Activated CD8-positive, alpha-beta memory T cell treated with anti-CD3 and anti-CD28 coated beads for 24 hours (primary cell): ENCODE measurements around the gene SLC6A19.

Experiments used
- DNase-seq: peaks from one replicate; pipeline ENCODE4 v3.0.0-alpha.2; 2020

The SLC6A19 gene

DNA sequence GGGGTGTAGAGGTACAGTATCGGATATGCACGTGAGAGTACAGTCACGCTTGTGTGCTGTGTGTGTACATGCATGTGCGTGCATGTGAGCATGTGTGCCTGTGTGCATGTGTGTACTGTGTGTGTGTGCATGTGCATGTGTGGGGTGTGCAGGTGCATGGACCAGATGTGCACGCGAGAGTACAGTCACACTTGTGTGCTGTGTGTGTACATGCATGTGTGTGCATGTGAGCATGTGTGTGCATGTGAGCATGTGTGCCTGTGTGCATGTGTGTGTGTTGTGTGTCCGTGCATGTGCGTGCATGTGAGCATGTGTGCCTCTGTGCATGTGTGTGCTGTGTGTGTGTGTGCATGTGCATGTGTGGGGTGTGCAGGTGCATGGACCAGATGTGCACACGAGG lies 10.3 kb downstream of the SLC6A19 start:
- no peak for DNase-seq

- no peak for DNase-seq
Measured at GRCh38 chr5:1212271-1212670, 10.9 kb downstream of the SLC6A19 start.

DNA sequence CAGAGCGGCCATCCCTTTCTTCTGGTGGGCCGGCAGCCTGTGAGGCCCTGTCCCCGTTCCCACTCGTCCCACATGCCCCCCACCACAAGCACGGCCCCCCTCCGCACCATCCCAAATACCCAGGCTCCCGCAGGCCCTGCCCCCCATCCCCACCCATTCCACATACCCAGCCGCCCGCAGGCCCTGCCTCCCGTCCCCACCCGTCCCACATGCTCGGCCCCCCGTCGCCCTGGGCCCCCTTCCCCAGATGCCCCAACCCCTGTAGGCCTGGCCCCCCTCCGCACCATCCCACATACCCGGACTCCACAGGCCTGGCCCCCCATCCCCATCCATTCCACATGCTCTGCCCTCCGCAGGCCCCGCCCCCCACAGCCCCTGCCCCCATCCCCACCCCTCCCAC lies 11.5 kb downstream of the SLC6A19 start:
- DNase-seq = no peak

GRCh38 chr5:1213508-1214162 lies 12.2 kb downstream of the SLC6A19 start:
- DNase-seq = no peak

DNA sequence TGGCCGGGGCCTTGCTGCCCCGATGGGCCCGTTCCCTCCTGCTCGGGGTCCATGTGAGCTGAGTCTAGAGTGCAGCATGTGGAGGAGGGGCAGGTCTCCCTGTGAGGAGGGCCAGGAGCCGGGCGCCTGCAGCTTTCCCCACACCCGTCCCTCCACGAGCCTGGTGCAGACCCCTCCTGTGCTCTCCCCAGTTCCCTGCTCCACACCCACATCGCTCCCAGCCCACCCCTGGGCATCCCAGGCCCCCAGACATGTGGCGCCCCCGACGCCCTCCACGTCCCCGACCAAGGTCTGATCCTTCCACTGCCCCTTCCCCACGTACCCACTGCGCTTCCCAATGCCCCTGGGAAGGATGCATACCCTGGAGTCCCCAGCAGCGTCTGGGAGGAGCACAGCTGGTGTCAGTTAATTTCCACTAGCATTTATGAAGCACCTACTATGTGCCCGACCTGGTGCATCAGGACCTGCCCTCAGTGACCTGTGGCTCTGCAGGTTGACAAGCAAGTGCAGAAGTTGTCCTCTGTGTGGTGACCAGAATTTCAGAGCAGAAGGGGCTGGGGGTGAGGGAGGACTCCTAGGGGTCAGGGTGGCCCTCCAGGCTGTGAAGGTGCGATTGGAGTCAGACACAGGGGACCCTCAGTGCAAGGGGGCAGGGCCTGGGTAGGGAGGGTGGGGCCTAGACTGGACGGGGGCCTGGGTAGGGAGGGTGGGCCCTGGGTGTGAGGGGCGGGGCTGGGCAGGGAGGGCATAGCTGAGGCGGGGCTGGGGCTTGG lies 13.0 kb downstream of the SLC6A19 start:
- no peak for DNase-seq

DNA sequence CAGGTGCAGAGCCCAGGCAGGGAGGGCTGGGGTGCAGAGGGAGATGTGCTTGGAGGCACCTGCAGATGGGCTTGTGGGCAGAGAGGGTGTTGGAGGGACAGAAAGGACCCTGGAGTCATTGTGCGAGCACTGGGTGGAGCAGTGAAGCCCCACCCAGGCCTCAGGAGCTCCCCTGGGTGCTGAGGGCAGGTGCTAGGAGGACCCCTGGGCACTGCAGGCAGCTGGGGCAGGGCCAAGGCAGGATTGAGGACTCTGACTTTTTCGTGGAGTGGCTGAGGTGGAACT lies 13.5 kb downstream of the SLC6A19 start:
- DNase-seq = no peak

DNA sequence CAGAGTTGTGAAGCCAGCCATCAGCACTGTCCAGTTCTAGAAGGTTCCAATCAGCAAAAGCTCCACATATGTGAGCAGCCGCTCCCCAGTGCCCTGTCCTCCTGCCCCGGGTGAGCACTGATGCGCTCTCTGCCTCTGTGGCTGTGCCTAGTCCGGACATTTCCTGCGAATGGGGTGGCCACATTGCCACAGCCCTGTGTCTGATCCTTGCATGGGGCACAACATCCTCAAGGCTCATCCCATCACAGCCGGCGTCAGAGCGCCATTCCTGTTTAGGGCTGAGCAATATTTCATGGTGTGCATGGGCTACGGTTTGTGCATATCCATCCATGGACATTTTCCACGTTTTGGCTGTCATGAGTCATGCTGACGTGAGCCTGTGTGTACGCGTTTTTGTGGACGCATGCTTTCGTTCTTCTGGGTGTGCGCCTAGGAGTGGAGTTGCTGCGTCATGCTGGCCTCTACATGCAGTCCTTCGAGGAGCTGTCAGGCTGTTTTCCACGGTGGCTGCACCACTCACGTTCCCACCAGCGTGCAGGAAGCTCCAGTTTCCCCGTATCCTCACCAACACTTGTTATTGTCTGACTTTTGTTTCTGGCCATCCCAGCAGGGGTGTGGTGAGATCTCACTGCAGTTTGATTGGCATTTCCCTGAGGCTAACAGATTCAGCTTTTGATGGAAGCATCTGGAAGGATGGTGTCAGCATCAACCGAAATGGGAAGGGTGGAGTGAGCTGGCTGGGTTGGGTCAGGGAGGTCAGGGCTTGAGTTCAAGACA lies 14.1 kb downstream of the SLC6A19 start:
- DNase-seq = no peak

DNA sequence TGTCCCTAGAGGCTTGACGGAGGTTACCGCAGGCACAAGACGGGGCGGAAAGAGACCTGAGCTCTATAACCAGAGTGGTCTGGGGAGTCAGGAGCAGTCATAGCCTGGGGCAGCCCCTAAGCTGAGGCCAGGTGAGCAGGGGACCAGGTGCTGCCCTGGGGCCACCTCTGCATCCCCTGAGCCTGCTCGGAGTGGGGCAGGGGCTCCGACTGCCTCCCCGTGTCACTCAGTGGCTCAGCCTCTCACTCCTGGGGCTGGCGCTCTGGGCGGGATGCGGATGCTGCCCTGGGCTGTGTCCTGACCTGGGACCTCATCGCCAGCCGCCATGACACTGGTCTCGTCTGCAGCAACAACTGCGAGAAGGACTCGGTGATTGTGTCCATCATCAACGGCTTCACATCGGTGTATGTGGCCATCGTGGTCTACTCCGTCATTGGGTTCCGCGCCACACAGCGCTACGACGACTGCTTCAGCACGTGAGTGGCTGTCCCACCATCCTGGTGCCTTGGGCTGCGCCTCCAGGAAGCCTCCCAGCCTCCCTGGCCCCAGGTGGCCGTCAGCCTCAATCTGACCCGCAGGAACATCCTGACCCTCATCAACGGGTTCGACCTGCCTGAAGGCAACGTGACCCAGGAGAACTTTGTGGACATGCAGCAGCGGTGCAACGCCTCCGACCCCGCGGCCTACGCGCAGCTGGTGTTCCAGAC lies 15.0 kb downstream of the SLC6A19 start:
- DNase-seq = no peak

DNA sequence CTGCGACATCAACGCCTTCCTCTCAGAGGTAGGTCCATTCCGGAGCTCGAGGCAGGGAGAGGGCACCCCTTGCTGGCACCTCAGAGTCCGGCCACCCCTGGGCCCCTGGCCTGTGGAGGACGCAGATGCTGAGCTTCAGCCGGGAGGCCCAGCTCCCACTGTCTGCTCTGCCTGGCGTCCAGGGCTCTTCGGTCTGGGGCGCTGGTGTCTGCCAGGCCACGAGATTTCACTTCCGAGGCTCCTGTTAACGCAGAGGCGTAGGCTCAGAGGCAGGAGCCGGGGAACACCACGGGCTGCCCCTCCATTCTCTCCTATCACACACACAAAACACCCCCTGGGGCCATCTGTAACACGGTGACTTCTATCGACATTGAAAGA lies 15.5 kb downstream of the SLC6A19 start:
- DNase-seq = no peak

GRCh38 chr5:1217596-1218206 lies 16.3 kb downstream of the SLC6A19 start:
- no peak for DNase-seq

DNA sequence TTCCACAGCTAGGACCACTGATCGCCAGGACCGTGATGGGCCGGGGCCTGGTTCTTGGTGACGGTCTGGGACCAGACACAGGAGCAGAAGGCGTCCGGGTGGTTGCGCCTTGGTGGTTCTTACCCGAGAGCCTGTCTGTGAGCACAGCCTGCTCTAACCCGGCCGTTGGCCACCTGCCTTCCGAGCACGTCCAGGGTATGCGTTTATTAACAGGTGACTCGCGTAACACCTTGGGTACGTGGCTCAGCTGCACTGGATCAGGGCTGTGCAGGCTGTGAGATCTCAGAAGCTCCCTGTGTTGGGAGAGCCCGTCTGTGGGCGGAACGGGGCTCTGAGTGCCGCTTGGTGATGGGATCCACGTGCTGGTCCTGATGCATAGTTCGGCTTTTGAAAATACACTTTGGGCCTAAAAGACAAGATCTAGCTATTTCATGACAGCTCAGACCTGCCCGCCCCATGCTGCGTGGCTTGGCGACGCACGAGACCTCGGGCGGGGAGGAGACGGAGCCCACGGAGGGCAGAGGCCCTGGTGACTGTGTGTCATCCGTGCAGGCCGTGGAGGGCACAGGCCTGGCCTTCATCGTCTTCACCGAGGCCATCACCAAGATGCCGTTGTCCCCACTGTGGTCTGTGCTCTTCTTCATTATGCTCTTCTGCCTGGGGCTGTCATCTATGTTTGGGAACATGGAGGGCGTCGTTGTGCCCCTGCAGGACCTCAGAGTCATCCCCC lies 17.1 kb downstream of the SLC6A19 start:
- DNase-seq = no peak

GRCh38 chr5:1219098-1219767 lies 17.8 kb downstream of the SLC6A19 start:
- no peak for DNase-seq

DNA sequence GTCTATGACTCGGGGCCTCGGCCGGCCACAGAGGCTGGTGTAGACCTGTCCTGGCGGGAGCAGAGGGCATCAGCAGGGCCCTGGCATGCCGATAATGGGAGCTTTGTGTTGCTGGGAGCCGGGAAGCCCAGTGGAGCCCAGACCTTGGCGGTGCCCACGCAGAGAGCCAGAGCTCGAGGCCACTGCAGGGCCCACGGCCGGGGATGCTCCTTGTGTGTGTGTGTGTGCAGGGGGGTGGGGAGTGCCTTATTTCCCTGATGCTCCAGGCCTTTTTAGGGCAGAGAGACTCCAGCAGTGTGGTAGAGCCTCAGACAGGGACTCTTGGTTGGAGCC lies 18.3 kb downstream of the SLC6A19 start:
- DNase-seq = no peak

DNA sequence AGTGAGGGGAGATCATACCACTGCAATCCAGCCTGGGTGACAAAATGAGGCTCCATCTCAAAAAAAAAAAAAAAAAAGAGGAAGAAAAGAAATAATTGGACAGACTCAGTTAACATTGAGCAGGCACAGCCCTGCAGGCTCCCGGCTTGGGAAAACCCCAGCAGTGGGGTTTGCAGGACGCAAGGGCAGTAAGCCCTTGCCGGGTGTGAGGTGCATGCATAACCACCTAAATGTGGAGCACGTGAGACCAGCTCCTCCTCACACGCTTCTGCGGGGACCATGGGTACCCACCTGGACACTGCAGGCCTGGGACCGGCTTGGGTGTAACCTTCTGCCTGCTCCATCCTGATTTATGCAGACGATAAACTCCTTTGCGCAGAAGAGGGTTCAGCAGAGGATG lies 19.0 kb downstream of the SLC6A19 start:
- DNase-seq = no peak

GRCh38 chr5:1220831-1221230 lies 19.4 kb downstream of the SLC6A19 start:
- DNase-seq = no peak

- DNase-seq = no peak
Measured at GRCh38 chr5:1221721-1222120, 20.3 kb downstream of the SLC6A19 start.

DNA sequence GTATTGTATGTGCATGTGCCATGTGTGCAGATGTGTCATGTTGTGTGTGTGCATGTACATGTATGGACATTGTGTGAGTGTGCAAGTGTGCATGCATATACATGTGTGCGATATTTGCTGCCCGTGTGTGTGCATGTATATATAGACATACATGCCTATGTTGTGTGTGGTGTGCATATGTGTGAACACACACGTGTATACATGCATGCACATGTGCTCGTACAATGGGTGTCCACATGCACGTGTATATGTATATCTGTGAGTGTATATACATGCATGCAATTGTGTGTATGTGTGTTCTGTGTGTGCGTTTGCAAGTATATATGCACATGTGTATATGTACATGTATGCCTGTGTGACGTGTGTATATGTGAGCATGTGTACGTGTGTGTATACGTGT lies 20.8 kb downstream of the SLC6A19 start:
- no peak for DNase-seq

- no peak for DNase-seq
Measured at GRCh38 chr5:1222621-1223277, 21.4 kb downstream of the SLC6A19 start.

DNA sequence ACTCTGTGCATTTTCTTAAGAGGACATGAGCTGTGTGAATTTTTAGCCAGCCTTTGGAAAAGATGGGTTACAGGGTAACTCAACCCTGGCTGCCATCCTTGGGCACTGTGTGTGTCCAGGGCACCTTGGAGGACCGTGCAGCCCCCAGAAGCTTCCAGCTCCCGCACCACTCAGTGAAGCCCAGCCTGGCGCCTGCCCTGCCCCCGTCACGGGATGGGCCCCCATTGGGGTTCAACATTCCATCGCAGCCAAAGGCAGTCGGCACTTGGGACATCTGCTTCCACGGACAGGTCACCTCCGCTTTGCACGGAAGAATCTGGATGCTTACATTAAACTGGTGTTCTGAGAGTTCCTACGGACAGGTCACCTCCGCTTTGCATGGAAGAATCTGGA lies 21.9 kb downstream of the SLC6A19 start:
- no peak for DNase-seq

DNA sequence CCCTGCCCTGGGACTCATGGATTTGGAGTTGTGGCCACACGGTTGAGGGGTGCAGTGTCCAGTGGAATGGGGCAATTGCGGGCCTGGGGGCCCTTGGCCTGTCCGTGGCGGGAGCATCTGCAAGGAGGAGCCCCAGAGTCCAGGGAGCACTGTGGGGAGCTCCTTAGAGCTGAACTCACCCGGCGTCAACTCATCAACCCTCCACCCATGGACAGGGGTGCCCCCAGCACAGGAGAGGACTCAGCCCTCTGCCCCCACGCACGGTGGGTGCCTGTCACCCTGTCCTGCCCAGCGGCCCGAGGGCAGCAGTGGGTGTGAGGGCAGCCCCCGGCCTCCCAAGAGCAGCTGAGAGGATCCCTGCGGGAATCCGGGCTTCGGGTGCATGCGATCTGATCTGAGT lies 23.2 kb downstream of the SLC6A19 start:
- DNase-seq = no peak

DNA sequence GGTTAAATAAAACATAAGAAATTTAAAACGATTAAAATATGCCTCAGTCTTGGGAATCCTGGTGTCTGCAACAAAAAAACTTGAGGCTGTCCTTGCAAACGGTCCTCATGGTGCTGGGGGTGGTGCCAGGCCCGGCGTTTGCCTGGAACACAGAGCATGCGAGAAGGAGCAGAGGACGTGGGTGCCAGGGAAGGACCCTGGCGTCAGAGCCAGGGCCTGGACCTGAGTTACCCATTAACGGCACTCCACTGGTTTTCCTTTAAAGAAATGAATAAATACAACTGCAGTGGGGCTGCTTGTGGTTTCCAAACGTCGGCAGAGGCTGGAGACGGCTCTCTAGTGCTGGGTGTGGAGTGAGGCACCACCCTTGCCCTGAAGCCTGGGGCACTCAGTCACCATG lies 23.7 kb downstream of the SLC6A19 start, which contains the start of gene SLC6A18:
Gene SLC6A18 (plus strand): TSS at position 301 of the 400 bp plus-strand sequence. CDS start 97 bp downstream, at position 398.
- DNase-seq = no peak
